ENCODE results near the gene NDOR1. TPM values are rescaled to one million over a fixed set of nuclear protein-coding genes. Genes with fewer than 3 reads are reported as not detected.

The NDOR1 gene
- total RNA-seq, 1 experiment from 2014 or later = 5.7 TPM

- H3K4me3 ChIP-seq = no peak overlapping the region
- no peak for DNase-seq
- peaks cover 54% of the 10 kb centered on the region for H3K27me3 ChIP-seq
Observed at GRCh38 chr9:137165250-137165836, 40.2 kb upstream of the NDOR1 start.

DNA sequence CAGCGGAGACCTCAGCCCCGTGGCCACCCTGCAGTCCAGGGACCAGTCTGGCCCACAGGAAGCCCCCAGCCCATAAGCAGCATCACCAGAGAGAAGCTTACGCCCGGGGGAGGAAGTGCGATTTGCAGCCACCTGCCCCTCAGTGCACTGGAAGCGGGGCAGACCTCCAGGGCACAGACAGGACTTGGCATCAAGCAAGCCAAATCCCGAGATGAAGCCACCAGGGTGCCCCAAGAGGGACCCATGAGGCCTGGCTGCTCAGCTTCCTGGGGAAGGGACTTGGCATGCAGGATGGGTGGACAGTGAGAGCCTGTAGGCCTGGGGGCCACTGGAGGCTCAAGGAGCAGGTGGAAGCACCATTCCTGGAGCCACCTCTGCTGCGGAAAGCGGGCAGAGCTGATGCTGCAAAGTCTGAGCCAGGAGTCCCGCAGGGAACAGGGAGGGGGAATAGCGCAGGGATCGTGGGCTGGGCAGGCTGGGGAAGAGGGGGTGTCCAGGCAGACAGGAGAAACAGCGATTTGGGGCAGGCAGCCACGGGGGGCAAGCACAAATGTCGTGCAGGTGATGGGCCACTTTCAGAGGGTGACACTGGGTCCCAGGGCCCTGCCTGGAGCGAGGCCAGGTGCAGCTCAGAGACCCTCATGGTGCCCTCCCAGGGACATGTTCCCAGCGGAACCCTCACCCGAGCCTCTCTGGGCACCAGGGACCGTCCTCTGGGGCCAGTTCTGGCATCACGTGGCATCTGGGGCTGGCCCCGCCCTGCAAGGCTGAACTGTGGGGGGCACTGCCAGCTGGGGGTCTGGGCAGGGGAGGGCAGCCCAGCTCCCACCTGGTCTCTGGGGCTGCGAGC lies 38.9 kb upstream of the NDOR1 start:
- no peak for DNase-seq
- Histone ChIP-seq H3K4me3 (no peak overlapping the region), H3K36me3 (no peaks in the 10 kb centered on the region), H3K9me3 (no peaks in the 10 kb centered on the region), H3K27me3 (peaks cover 49% of the 10 kb centered on the region)

More at GRCh38 chr9:137165250-137165836, 40.2 kb upstream of the NDOR1 start:
- Histone ChIP-seq H3K9me3 (no peaks in the 10 kb centered on the region), H3K36me3 (no peaks in the 10 kb centered on the region)

- no peaks in the 10 kb centered on the region for H3K9me3 ChIP-seq
- peaks cover 44% of the 10 kb centered on the region for H3K27me3 ChIP-seq
- H3K36me3 ChIP-seq = no peaks in the 10 kb centered on the region
- DNase-seq = no peak
- H3K4me3 ChIP-seq = no peak overlapping the region
Observed at GRCh38 chr9:137167277-137167746, 38.2 kb upstream of the NDOR1 start.

DNA sequence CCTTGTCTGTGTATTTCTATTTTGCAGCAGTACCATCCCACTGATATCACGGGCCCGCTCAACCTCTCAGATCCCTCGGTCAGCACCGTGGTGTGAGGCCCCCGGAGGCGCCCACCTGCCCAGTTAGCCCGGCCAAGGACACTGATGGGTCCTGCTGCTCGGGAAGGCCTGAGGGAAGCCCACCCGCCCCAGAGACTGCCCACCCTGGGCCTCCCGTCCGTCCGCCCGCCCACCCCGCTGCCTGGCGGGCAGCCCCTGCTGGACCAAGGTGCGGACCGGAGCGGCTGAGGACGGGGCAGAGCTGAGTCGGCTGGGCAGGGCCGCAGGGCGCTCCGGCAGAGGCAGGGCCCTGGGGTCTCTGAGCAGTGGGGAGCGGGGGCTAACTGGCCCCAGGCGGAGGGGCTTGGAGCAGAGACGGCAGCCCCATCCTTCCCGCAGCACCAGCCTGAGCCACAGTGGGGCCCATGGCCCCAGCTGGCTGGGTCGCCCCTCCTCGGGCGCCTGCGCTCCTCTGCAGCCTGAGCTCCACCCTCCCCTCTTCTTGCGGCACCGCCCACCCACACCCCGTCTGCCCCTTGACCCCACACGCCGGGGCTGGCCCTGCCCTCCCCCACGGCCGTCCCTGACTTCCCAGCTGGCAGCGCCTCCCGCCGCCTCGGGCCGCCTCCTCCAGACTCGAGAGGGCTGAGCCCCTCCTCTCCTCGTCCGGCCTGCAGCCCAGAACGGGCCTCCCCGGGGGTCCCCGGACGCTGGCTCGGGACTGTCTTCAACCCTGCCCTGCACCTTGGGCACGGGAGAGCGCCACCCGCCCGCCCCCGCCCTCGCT lies 37.5 kb upstream of the NDOR1 start:
- H3K36me3 ChIP-seq = no peaks in the 10 kb centered on the region
- peak; percentile 34 for DNase-seq
- no peaks in the 10 kb centered on the region for H3K9me3 ChIP-seq
- peaks cover 37% of the 10 kb centered on the region for H3K27me3 ChIP-seq
- no peak overlapping the region for H3K4me3 ChIP-seq

GRCh38 chr9:137168573-137168903 lies 37.0 kb upstream of the NDOR1 start:
- Histone ChIP-seq H3K36me3 (no peaks in the 10 kb centered on the region), H3K27me3 (peaks cover 32% of the 10 kb centered on the region), H3K4me3 (no peak overlapping the region; the same call in 1 of the 2 replicates), H3K9me3 (no peaks in the 10 kb centered on the region)
- DNase-seq = no peak

DNA sequence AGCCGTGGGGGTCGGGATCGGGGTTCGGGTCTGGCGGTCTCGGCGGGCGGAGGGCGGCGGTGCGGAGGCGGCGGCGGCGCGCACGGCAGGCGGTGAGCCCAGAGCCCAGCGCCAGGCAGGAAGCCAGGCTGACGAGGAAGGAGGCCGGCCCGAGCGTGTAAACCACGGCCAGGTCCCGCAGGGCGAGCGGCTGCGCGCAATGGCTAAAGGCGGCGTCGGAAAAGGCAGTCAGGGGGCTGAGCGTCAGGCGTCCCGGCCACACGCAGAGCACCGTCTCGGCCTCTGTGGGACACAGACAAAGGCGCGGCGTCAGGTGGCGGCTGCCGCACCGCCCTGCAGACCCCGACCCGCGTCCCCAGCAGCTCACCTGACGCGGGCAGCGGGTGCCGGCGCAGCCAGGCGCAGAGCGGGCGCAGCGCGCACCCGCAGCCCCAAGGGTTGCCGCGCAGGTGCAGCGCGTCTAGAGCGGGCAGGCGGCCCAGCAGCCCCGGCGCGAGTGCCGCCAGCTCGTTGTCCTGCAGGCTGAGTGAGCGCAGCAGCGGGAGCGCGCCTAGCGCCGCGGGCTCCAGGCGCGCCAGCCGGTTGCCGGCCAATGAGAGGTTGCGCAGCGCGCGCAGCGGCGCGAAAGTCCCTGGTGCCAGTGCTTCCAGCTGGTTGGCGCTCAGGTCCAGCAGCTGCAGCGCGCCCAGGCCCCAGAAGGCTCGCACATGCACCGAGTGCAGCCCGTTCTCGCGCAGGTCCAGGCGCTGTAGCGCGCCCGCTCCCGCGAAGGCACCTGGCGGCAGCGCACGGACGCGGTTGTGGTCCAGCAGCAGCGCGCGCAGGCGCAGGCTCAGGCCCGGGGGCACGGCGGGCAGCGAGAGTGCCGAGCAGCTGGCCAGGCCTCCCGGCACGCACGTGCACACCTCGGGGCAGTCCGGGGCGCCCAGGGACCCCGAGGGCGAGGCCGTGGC lies 36.3 kb upstream of the NDOR1 start:
- H3K4me3 ChIP-seq = no peak overlapping the region; the same call in 1 of the 2 replicates
- H3K27me3 ChIP-seq = peaks cover 26% of the 10 kb centered on the region
- no peaks in the 10 kb centered on the region for H3K9me3 ChIP-seq
- DNase-seq = peak; percentile 56
- no peaks in the 10 kb centered on the region for H3K36me3 ChIP-seq

DNA sequence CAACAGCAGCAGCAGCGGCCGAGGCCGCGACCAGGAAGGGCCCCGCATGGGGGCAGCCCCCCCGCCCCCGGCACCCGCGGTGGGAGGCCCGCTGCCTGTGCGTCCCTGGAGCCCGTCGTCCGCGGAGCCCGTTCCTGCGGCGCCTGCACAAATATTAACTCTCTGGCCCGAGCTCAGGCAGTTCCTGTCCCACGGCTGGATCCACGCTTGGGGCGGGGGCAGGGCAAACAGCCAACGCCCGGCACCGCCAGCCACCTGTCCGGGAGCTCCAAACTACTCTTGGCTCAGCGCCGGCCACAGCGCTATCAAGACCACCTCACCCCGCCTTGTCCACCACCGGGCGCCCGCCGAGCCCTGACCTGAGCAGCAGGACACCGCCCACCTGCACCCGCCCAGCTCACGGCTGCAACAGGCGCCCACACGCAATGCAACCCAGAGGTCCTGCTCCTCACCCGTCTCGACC lies 35.6 kb upstream of the NDOR1 start, which contains the start of gene LRRC26:
Gene LRRC26, minus strand, starts transcription at position 156 of the 463 bp plus-strand sequence. Its CDS starts 108 bp downstream, at position 48.
- Histone ChIP-seq H3K36me3 (no peaks in the 10 kb centered on the region), H3K27me3 (peaks cover 26% of the 10 kb centered on the region), H3K4me3 (no peak within 1 kb of the TSS; the same call in 1 of the 2 replicates), H3K9me3 (no peaks in the 10 kb centered on the region)
- no peak for DNase-seq

- no peak for DNase-seq
- H3K9me3 ChIP-seq = no peaks in the 10 kb centered on the region
- no peak overlapping the region for H3K4me3 ChIP-seq
- peaks cover 26% of the 10 kb centered on the region for H3K27me3 ChIP-seq
- H3K36me3 ChIP-seq = no peaks in the 10 kb centered on the region
Observed at GRCh38 chr9:137170486-137171148, 34.9 kb upstream of the NDOR1 start.

DNA sequence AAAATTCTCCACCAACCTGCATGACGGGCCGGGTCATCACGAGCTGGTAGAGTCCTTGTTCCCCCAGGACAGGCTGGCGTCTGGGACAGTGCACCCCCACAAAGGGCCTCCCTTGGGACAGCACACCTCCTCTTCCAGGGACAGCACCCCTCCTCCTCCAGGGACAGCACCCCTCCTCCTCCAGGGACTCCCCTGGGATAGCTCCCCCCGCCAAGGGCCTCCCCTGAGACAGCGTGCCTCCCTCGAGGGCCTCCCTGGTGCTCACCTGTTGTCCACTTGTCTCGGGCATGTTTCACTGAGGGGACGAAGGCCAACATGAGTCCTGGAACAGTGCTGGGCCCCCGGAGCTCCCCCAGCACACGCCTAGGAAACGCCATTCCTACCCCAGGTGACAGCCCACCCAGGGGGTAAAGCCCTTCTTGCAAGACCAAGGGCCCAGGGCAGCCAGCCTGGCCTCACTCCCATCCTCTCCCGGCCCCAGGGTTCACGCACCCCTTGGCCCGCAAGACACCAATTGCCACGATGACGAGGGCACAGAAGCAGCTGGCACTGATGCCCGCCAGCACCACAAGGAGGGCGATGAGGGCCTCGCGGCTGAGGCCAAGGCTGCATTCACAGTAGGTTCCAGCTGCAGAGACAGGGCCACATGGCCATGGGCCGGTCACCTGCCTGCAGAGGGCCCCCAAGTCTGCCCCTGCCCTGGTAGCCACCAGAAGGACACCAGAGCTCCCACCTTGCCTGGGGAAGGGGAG lies 34.2 kb upstream of the NDOR1 start:
- Histone ChIP-seq H3K9me3 (no peaks in the 10 kb centered on the region), H3K36me3 (no peaks in the 10 kb centered on the region), H3K27me3 (peaks cover 24% of the 10 kb centered on the region), H3K4me3 (no peak overlapping the region)
- no peak for DNase-seq

DNA sequence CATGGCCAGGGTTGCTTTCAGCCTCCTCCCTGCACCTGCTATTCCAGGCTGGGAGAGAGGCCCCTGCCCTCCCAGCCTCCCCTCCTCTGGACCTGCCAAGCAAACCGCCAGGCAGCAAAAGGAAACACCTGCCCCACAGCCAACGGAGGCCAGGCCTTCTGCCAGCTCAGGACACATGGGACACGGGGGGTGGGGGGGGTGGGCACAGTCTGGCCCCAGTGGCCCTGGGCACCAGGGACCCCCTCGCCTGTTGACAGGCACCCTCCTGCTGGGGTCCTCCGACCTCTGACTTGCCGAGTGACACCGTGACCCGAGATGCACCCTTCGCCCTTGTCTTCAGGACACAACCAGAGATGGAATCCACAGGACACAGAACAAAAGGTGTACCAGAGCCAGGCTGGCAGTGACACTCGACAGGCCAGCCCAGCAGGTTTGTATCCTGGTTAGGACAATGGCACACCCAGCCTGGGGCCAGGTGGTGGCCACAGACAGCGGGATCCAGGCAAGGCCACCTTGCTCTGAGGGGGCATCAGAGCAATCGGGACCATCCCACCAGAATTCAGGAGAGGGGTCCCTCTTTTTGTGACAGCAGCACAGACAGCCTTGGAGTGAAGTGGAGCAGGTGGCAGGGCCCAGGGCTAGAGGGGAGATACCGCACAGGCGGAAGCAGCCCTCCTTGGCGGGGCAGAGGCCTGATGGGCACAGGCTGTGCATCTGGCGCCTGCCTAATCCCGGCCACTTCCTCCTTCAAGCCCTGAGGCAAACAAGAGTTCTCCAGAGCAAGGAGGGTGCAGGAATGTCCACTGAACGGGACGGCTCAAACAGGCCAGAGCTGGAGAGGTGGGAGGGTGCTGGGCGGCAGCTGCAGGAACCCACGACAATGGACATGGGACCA lies 32.4 kb upstream of the NDOR1 start:
- H3K36me3 ChIP-seq = no peaks in the 10 kb centered on the region
- DNase-seq = no peak
- peaks cover 7% of the 10 kb centered on the region for H3K27me3 ChIP-seq
- H3K4me3 ChIP-seq = no peak overlapping the region
- no peaks in the 10 kb centered on the region for H3K9me3 ChIP-seq

DNA sequence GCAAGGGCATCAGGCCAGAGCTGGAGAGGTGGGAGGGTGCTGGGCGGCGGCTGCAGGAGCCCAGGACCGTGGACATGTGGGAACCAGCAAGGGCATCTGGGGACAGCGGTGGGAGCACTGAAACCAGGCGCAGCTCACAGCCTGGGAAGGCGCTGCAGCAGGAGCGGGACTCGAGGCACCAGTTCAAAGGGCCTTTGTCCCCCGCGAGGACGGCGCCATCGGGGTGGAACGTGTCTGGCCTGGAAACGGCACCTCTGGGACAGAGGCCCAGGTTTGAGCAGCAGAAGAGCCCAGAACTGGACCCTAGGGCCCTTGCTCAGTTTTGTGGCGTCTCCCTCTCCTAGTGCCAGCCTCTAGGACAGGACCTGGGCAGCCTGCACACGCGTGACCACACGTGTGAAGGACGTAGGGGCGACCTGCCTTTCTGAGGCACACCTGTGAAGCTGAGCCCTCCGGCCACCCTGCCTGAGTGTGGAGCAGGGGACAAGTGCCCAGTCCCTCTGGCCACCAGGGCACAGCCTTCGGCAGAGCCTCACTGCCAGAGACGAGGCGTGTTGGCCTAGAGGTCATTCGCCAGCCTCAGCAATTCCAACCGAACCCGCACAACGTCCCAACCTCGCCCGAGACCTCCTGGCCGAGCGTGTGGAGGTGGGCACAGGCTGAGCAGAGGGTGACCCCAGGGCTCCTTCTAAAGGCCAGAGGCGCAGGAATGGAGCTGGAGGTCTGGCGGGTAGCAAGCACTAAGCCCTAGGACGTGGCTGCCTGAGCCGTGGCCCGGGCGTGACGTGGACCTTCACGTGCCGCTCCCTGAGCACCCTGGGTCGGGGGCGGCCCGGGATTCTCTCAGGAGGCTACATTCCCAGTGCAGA lies 31.5 kb upstream of the NDOR1 start:
- no peak for DNase-seq
- H3K9me3 ChIP-seq = no peaks in the 10 kb centered on the region
- peaks cover 2% of the 10 kb centered on the region; the same call in 1 of the 2 replicates for H3K36me3 ChIP-seq
- peaks cover 2% of the 10 kb centered on the region; the same call in 1 of the 2 replicates for H3K27me3 ChIP-seq
- H3K4me3 ChIP-seq = no peak overlapping the region

- H3K27me3 ChIP-seq = no peaks in the 10 kb centered on the region
- peaks cover 2% of the 10 kb centered on the region; the same call in 1 of the 2 replicates for H3K36me3 ChIP-seq
- no peaks in the 10 kb centered on the region for H3K9me3 ChIP-seq
- no peak for DNase-seq
- H3K4me3 ChIP-seq = no peak overlapping the region
Observed at GRCh38 chr9:137174722-137175293, 30.7 kb upstream of the NDOR1 start.
